Bone marrow (tissue), 2 donors: ENCODE data around the gene PUM1.

Experiments
- DNase-seq, 2 donors: peaks; one replicate each; lab custom pipeline; 2025; lab: John Stamatoyannopoulos, UW

The PUM1 gene

DNA sequence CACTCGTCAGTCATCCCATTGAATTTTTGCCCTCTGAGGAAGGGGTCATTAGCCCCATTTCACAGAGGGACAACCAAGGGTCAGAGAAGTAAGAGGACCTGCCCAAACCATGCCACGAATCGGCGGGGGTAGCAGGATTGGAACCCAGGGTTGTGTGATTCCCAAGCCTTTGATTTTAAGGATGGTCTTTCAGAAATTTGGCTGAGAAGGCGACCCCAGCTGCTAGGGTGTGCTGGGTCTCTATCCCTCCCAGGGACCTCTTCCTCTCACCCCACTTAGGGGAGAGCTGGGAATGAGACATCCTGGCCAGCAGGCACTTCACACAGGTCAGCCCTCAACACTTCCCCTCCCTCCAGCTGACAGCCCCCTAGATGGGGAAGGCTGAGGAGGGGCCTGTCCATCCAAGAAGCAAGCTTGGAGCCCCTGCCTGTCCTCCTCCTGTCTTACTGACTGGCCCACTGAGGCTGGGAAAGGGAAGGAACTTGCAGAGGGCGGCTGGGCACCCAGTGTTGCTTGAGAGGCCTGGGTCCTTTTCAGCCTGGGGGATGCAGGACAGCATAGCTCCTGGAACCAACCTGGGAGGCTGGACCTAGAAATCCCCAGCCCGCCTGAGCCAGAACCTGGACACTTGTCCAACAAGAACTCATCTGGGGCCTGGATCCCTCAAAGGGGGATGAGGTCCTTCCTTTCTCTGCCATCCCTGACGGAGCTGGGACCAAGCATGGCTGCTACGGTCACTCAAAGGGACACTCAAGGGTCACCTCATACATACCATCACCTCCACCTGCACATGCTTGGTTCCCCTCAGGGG, 158.7 kb downstream of the PUM1 start:
- DNase-seq, result no peak

DNA sequence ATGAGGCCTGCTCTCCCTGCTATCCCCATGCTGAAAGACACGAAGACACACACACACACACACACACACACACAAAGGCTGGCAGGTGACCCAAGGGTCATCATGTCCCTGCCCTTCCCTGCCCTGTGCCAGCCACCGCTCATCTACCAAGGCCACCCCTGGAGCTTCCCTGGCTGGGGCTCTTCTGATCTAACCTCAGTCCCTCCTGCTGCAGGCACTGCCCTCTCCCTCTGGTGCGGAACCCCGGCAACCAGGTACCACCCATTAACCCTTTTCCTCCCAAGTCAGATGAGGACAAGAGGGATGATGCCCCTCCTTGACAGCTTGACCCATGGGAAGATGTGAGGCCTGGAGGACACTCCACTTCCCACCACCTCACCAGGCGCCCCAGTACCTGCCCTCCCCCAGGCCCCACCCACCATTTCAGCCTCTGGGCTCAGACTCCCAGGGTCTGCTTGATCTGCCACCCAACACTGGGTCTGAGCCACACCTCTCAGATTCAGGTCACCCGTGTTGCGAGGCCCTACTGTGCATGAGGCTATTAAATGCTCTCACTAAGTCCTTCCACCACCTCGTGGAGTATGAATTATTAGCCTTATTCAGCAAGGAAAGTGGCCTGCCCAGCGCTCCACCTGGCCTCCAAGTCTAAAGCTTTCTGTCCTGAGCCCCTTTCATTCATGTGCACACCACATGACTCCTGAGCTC, 159.4 kb downstream of the PUM1 start:
- DNase-seq, result no peak

DNA sequence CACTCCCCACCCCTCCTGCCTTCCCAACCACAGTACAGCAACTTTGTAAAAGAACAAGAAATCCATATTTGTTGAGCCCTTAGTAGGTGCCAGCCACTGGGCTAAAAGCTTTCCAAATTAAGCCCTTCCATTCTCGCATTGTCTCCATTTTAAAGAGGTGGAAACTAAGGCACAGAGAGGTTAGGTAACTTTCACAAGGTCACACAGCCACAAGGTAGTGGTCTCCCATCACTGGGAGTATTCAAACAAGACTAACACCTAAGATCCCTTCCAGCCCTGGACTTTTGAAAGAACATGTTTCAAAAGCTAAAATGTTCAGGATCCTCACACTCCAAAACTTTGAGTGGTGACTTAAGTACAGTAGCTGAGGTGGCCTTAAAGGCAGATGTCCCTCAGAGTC, 160.1 kb downstream of the PUM1 start:
- no peak for DNase-seq

DNA sequence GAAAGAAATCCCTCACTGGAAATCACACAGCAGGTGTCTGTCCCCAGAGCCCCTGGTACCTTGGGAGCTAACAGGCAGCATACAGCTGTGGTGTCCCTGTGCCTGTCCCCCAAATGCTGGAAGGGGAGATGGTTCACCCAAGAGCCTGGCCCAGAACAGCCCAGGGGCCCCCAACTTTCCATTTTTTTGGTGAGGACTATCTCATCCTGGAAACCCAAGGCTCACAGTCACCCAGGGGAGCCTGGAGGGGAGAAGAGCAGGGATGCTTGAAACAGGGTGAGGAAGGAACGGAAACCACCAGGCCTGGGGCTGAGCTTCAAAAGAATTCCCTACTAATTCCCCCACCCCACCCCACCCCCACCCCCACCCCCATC, 160.6 kb downstream of the PUM1 start:
- DNase-seq, result no peak

DNA sequence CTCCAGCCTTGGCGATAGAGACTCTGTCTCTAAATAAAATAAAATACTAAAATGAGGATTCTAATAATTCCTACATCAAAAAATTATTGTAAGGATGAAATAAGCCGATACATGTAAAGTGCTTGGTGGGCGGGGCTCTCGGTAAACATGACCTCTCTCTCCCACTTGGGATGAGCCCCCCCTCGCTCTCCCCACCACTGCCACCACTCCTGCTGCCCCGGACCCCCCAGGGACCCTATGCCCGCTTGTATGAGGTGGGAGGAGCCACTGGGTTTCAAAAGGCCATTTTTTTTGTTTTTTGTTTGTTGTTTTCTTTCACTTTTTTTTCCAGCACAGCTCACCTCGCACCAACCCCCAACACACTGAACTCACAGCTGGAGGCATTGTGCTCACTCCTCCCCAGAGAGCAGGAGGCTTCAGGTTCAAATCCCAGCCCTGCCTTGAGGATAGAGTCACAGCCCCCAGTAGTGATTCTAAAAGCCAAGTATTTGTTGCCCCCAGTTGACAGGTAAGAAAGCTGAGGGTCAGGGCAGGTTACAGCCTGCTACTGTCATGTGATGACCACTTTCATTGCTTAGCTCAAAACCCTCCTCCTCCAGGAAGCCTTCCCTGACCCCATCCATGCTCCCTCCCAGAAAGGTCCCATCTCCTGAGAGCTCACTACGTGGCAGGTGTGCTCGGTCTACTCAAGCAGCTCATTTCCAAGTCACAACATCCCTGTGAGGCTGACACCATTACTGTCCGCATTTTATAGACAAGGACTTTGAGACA, 161.1 kb downstream of the PUM1 start:
- no peak for DNase-seq

DNA sequence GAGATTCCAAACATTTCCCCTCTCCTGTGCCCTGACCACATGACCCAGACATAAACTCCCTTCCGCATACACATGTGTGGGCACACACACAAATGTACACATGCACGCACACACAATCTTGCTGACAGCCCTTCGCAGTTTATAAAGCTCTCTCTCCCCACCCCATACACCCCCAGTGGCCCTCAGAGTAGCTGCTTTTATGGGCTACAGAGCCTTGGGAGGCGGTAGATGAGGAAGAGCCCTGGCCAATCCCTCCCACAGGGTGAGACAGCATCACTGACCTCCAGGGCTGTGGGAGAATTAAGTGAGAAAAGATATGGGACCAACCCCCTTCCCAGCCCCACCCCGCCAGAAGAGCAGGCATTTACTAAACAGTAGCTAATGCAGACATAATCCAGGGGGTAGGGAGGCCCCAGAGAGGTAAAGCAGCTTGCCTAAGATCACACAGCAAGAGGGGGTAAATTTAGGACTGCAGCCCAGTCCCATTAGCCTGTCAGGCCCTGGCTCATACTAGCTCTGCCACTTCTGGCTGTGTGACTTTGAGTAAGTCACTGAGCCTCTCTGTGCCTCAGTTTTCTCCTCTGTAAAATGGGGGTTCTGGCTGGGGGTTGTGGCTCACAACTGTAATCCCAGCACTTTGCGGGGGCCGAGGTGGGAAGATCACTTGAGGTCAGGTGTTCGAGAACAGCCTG, 162.0 kb downstream of the PUM1 start:
- no peak for DNase-seq

DNA sequence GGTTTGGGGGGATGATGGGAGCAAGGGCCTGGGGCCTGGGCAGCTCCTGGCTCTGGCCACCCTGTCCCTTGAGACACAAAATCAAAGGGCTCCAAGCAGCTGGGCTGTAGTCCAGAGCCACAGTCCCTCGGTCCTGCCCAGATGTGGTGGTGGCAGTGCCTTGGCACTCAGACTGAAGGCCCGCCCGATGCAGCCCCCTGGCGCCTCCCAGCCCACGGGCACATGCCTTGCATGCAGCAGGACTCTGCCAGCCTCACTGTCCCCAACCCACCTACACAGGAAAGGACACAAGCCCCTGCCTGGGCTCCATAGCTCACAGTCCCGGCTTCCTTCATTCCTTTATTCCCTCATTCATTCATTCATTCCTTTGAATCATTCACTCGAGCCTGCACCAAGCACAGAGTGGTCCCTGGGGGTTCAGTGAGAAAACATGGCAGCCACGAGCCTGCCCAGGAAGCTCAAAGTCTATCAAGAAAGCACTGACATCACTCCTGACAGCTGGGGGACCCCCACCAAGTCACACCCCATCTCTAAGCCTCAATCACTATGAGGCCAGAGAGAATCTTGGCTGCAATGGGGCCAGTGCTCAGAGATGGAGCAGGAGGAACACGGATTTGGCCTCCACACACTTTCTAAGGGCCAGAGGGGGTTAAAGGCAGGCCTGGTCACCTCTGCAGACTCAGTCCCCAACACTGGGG, 162.8 kb downstream of the PUM1 start:
- no peak for DNase-seq

DNA sequence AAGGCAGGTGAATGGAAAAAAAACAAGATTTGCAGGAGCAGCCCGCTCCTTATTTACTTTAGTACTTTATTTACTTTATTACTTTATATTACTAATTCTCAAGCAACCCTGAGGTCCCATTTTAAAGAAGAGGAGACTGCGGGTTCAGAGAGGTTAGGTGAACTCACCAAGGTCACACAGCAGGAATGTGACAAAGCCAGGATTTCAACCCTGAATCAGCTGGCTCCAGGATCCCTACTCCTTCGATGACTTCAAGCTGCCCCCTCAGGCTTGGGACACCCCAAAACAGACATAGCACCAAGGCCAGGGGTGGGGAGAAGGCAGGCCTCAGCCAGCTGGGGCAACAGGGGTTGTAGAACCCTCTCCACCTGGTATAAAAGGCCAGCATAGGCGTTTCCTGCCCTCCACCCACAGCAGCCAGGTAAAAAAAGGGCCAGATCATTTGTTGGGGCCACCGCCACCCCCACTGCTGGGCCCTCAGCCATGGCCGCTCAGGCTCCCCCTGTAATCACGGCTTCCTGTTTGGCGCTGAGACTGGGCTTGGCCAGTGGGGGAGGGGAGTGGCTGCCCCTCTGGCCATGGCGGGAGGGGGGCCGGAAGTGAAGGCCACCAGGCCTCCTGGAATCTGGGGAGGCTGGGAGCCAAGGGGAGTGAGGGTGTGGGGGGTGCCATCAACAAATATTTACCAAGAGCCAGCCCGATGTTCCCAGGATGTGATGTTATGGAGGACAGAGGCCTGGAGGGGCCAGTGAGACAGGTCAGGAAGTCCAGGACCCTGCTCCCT, 163.5 kb downstream of the PUM1 start:
- DNase-seq, result no peak

DNA sequence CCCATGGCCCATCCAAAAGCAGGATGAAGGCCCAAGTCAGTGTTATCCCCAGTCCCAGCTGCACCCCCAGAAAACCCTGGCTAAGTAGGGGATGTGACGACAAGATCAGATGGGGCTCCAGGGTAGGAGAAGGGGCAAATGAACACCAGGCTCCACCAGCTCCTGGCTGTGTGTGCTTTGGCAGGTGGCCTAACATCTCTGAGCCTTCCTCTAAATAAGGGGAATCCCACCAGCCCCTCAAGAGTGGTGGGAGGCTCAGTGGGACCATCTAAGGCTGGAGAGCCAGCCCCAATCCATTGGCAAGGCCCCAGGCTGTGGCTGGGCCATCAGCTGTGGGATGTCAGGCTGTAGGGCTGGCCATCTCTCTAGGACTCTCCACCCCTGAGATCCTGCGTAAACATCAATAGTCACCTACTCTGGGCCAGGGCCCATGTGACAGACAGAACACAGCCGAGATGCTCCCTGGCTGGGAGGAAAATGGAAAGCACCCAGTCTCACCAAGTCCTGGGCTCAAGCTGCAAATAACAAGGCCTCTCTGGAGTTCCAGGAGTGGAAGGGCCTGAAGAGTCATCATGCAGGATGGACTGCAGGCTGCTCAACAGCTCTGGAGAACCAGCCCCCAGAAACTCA, 164.5 kb downstream of the PUM1 start:
- DNase-seq, result no peak

DNA sequence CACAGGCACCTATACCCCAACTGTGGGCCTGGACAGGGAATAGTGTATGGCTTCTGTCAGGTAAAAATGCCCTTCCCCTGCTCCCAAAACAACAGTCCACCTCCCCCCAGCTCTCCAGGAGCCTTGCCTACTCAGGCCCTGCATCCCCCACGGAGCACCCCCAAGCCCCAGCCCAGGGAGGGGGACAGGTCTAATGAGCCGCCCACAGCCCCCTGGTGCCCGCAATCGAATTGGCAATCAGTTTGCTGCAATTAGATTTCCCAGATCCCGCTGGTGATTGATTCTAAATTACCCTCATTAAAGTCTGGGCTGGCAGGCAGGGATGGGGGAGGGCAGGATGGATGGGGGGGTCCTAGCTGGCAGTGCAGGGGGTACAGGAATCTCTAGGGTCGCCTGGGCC, 165.0 kb downstream of the PUM1 start:
- DNase-seq, result no peak

DNA sequence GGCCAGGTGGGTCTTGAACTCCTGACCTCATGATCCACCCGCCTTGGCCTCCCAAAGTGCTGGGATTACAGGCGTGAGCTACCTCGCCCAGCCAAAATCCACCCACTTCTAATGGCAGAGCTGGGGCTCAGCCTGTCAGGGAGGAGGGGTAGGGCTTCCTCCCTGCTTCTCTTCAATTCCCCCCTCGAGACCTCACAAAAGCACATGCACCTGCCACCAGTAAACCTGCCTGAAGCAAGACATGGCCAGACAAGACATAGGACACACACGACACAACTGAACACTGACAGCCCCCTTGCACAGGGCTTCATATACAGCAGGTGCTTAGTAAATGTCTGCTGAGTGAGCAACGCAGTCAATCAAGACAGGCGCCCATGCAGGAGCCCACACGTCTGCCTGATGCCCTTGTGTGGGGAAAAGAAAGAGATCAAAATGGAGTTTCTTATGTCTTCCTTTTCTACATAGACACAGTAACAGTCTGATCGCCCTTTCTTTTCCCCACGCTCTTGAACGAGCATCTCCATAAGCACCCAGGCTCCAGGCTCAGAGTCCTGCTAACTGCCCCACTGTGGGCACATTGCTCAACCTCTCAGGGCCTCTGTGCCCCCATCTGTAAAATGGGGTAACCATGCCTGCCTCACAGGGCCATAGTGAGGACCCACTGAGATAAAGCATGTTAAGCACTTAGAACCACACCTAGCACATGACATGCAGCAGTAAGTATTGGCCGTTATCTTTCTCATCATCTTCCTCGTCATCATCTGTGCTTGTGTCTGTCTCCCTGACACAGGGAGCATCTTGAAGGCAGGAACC, 165.7 kb downstream of the PUM1 start:
- no peak for DNase-seq

DNA sequence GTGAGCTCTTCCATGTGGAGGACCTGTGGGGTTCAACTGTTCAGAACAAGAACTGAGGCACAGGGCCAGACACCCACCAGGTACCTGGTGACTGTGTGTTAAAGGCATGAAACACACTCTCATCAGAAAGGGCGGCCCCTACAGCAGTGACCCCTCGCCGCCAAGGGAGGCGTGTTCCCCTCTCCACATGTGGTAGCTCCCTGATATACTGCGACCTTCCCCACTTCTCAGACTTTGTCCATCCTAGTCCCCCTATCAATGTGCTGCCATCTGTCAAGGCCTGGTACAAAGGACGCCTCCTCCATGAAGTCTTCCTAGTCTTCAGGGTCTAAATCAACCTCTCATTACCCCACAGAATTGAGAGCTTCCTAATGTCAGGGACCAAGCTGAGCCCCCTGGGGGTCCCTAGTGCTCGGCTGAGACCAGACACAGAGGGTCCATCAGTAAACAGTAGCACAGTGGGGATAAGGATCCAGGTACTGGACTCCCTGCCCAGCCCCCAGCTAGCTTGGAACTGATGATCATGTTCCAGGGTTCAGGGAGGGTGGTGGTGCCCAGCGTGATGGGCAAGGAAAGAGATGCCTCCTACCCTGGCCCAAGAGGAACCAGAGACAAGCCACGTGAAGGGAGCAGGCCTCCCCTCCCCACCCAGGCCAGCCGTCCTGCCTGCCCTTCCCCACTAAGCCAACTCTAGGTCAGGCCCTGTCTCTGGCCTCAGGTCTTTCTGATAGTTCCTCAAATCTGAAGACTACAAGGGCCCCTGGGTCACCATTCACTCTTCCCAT, 167.3 kb downstream of the PUM1 start:
- no peak for DNase-seq

DNA sequence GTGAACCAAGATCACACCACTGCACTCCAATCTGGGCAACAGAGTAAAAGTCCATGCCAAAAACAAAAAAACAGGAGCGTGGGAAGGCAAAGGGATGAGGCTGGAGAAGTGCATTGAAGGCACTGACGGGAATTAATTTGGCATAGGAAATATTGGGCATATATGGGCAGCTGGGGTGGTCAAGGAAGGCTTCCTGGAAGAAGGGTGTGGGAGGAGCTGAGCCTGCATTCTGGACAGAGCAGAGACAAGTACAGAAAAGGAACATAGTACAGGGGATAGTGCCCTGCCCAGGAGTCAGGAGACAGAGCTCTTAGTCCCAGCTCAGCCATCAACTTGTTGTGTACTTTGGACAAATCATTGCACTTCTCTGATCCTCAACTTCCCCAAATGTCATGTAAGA, 168.6 kb downstream of the PUM1 start:
- no peak for DNase-seq

DNA sequence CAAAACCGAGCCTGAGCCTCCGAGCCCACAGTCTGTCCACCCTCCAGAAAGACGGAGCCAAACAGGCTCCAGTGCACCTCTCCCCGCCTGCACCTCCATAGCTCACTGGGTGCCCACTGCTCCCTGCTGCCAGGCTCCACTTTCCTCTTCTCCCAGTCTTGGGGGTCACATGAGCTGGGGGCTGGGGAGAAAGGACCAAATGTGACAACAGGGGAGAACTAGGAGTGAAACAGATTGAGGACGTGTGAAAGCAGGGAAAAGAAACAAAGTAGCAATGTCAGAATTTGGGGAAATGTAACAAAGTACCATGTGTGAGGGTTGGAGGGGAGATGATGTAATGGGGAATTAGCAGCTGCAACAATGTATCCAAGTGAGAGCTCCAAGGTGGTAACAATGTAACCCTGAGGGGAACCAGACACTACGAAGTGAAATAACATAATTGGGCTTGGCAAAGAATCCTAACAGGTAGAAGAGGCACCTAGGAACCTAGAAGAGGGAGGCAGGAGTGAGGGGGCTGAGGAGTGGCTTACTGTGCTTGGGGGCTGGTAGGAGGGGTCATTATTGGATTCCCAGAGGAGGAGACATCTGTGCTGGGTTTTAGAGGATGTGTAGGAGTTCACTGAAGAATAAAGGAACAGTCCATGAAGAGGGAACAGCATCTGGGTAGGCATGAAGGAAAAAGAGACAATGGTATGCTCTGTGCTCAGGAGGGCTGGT, 169.4 kb downstream of the PUM1 start:
- no peak for DNase-seq

DNA sequence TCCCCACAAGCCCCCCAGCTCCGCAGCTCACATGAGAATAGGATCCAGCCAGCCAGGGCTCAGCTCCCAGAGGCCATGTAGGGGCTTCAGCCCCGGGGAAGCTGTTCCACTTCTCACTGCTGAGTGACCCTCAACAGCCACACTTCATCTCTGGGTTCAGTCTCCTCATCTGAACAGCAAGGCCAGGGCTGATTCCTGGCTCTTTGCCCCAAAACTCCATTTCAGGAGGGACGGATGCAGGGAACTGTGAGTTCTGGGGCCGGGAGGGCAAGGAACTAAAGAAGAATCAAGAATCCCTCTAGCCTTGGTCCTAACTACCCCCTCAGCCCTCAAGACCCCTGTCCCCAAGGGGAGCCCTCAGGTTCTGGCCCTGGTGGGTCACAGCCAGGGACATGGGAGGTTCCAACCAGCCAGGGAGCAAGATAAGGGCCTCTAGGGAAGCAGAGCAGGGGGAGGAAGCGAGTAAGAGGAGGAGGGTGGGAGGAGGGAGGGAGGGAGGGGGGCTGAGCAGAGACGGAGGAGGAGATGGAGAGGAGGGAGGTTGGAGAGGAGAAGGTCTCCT, 170.1 kb downstream of the PUM1 start:
- no peak for DNase-seq

DNA sequence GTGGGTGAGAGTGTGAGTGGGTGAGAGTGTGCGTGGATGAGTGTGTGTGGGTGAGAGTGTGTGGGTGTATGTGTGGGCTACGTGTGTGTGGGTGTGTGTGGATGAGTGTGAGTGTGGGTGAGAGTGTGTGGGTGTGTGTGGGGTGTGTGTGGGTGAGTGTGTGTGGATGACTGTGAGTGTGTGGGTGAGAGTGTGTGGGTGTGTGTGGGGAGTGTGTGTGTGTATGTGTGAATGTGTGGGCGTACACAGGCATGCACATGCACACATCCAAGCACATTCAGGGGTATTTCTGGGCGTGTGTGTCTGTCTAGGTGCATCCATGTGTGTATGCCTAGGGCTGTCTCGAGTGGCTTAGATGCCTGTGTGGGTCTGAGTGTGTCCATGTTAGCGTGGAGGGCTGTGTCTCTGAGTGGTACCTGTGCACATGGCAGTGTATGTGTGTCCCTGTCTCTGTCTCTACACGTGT, 171.0 kb downstream of the PUM1 start:
- no peak for DNase-seq

DNA sequence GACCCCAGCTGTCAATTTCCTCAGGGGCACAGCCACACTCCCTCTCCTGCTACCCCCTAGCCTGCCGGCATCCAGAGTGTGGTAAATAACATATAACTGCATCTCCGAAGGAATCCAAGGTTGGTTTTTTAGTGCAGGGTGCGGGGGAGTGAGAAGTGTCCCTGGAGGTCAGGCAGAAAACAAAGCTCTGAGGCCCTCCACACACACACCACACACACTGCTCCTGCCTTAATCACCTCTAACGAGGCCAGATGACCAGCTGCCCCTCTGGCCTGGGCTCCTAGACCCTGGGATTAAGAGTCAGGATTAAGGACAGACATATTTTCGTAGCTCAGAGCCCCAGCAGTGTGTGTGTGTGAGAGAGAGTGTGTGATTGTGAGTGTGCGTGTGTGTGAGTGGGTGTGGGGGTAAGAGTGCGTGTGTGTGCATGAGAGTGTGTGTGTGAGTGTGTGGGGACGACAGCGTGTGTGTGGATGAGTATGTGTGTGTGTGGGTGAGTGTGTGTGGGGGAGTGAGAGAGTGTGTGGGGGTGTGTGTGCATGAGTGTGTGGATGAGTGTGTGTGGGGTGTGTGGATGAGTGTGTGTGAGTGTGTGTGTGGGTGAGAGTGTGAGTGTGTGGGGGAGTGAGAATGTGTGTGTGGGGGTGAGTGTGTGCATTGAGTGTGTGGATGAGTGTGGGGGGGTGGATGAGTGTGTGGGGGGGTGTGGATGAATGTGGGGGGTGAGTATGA, 171.6 kb downstream of the PUM1 start:
- DNase-seq, result no peak
